Liver (tissue), 9 donors: Measurements from ENCODE around the gene FRMD6. TPM values are rescaled to one million over a fixed set of nuclear protein-coding genes. Genes with fewer than 3 reads are reported as not detected.

ENCODE experiments used
- DNase-seq: peaks from one replicate; pipeline ENCODE4 v3.0.0-alpha.2; 2017; ENCODE audit warnings: low spot score
- H3K27ac ChIP-seq, 2 donors: one replicate each; pipeline ENCODE4 v1.7.0; 2013; ENCODE audit warnings: inconsistent platforms in 2 of 2, low read length in 2 of 2, control low read depth in 1 of 2, low read depth in 1 of 2, mild to moderate bottlenecking in 1 of 2
- H3K27me3 ChIP-seq, 4 donors: one replicate each; pipeline versions ENCODE4 v1.6.1 to v1.7.0; 2013; ENCODE audit warnings: low read length in 3 of 4, inconsistent platforms in 1 of 4, mild to moderate bottlenecking in 1 of 4, moderate library complexity in 1 of 4; ENCODE audit not compliant: control insufficient read depth in 4 of 4, insufficient read depth in 4 of 4
- H3K36me3 ChIP-seq, 4 donors: one replicate each; pipeline versions ENCODE4 v1.6.1 to v1.7.0; 2013; ENCODE audit warnings: low read length in 3 of 4, mild to moderate bottlenecking in 3 of 4, low read depth in 1 of 4, moderate library complexity in 1 of 4; ENCODE audit not compliant: control insufficient read depth in 4 of 4, insufficient read depth in 3 of 4
- H3K4me1 ChIP-seq, 4 donors: one replicate each; pipeline versions ENCODE4 v1.6.1 to v1.7.0; 2013; ENCODE audit warnings: low read length in 3 of 4, mild to moderate bottlenecking in 3 of 4, moderate library complexity in 1 of 4; ENCODE audit not compliant: control insufficient read depth in 4 of 4, insufficient read depth in 4 of 4
- H3K4me3 ChIP-seq, 3 donors: one replicate each; pipeline versions ENCODE4 v1.6.1 to v1.7.0; 2013; ENCODE audit warnings: low read length in 3 of 3, control low read depth in 1 of 3, low read depth in 1 of 3, mild to moderate bottlenecking in 1 of 3
- H3K9ac ChIP-seq, 2 donors: one replicate each; pipeline ENCODE4 v1.7.0; 2013; ENCODE audit warnings: low read length in 2 of 2, mild to moderate bottlenecking in 2 of 2, moderate library complexity in 2 of 2, control low read depth in 1 of 2, low read depth in 1 of 2
- H3K9me3 ChIP-seq, 4 donors: one replicate each; pipeline versions ENCODE4 v1.6.1 to v1.7.0; 2013; ENCODE audit warnings: low read length in 3 of 4; ENCODE audit not compliant: control insufficient read depth in 4 of 4
- ATF3 ChIP-seq: IDR thresholded peaks from 2 replicates; pipeline ENCODE4 v1.6.1; 2016; ENCODE audit warnings: antibody characterized with exemption
- CTCF ChIP-seq: fragments of 150-350 bp; IDR thresholded peaks from 2 replicates; pipeline ENCODE4 v1.5.1; 2017; ENCODE audit warnings: improper control_type of control experiment, low read depth, low read length; ENCODE audit not compliant: missing input control
- EGR1 ChIP-seq, 2 donors: IDR thresholded peaks; 2 replicates each; pipeline ENCODE4 v1.6.1; 2016 to 2018; ENCODE audit warnings: antibody characterized with exemption in 2 of 2, low read depth in 2 of 2
- FOXA1 ChIP-seq: IDR thresholded peaks from 2 replicates; pipeline ENCODE4 v1.6.1; 2016; ENCODE audit warnings: antibody characterized with exemption
- FOXA2 ChIP-seq: IDR thresholded peaks from 2 replicates; pipeline ENCODE4 v1.6.1; 2016; ENCODE audit warnings: antibody characterized with exemption
- GABPA ChIP-seq, 2 donors: IDR thresholded peaks in 1 of 2; conservative IDR thresholded peaks in 1 of 2; 2 replicates each; pipeline ENCODE4 v1.6.1; 2016; ENCODE audit warnings: antibody characterized with exemption in 2 of 2, mild to moderate bottlenecking in 1 of 2, moderate library complexity in 1 of 2
- HNF4A ChIP-seq, 2 donors: conservative IDR thresholded peaks; 2 replicates each; pipeline ENCODE4 v1.6.1; 2016; ENCODE audit warnings: antibody characterized with exemption in 2 of 2, mild to moderate bottlenecking in 2 of 2
- HNF4G ChIP-seq: IDR thresholded peaks from 2 replicates; pipeline ENCODE4 v1.6.1; 2016; ENCODE audit warnings: antibody characterized with exemption
- JUND ChIP-seq, 2 donors: IDR thresholded peaks; 2 replicates each; pipeline ENCODE4 v1.6.1; 2016; ENCODE audit warnings: antibody characterized with exemption in 2 of 2
- MAX ChIP-seq: IDR thresholded peaks from 2 replicates; pipeline ENCODE4 v1.6.1; 2016; ENCODE audit warnings: antibody characterized with exemption
- NR2F2 ChIP-seq: IDR thresholded peaks from 2 replicates; pipeline ENCODE4 v1.6.1; 2016; ENCODE audit warnings: antibody characterized with exemption
- RAD21 ChIP-seq, 2 donors: IDR thresholded peaks; 2 replicates each; pipeline ENCODE4 v1.6.1; 2016; ENCODE audit warnings: antibody characterized with exemption in 2 of 2, mild to moderate bottlenecking in 2 of 2
- REST ChIP-seq: IDR thresholded peaks from 2 replicates; pipeline ENCODE4 v1.6.1; 2016; ENCODE audit warnings: antibody characterized with exemption, mild to moderate bottlenecking
- RXRA ChIP-seq, 2 donors: IDR thresholded peaks; 2 replicates each; pipeline ENCODE4 v1.6.1; 2017 to 2018; ENCODE audit warnings: antibody characterized with exemption in 2 of 2, mild to moderate bottlenecking in 1 of 2
- SP1 ChIP-seq: IDR thresholded peaks from 2 replicates; pipeline ENCODE4 v1.6.1; 2018; ENCODE audit warnings: antibody characterized with exemption, mild to moderate bottlenecking
- TAF1 ChIP-seq: conservative IDR thresholded peaks from 2 replicates; pipeline ENCODE4 v1.6.1; 2016; ENCODE audit warnings: antibody characterized with exemption, mild to moderate bottlenecking
- YY1 ChIP-seq: IDR thresholded peaks from 2 replicates; pipeline ENCODE4 v1.6.1; 2016; ENCODE audit warnings: antibody characterized with exemption, mild to moderate bottlenecking
- ZBTB33 ChIP-seq: IDR thresholded peaks from 2 replicates; pipeline ENCODE4 v1.6.1; 2016; ENCODE audit warnings: antibody characterized with exemption
- WGBS: extraction: QIAGEN DNeasy Blood & Tissue Kit; methylation state at CpG from one replicate; pipeline ENCODE4 v1.1.7; 2013; 5-methylcytosine and 5-hydroxymethylcytosine counted together
- polyA plus RNA-seq, 2 donors: library from polyadenylated mRNA; stranded (reverse) in 1 of 2; unstranded in 1 of 2; fragments of 200-250 nt in 1 of 2; fragments of >200 nt in 1 of 2; fragmentation: Nextera tagmentation in 1 of 2; extraction: Ambion mirVana in 1 of 2; gene quantifications; one replicate each; pipeline versions ENCODE4 v1.2.1 to v1.2.3, GENCODE V29; 2013 to 2015
- total RNA-seq, 2 donors: library from RNA; depleted of rRNA; stranded (reverse); fragments of >200 nt; gene quantifications; one replicate each; pipeline ENCODE4 v1.2.3, GENCODE V29; 2014
- donor health status: healthy.
- donor health status: healthy.
- donor health status: healthy.
- donor health status: healthy.
- donor health status: healthy.

FRMD6 gene
- total and polyA plus RNA-seq, 4 donors, result 2.4 to 10.0 (median 3.4) TPM

GRCh38 chr14:51723990-51724389 lies 72.3 kb downstream of the FRMD6 start:
- Histone ChIP-seq H3K27ac (no peak overlapping the region), H3K4me1 (no peaks in the 10 kb centered on the region), H3K9ac (no peak overlapping the region), H3K9me3 (no peaks in the 10 kb centered on the region), H3K36me3 (peaks cover 5 to 64% (median 39%) of the 10 kb centered on the region in 4 donors), H3K27me3 (no peaks in the 10 kb centered on the region), H3K4me3 (no peak overlapping the region)
- WGBS, result 94% methylated on average over 3 of the region's 3 CpGs
- no peak for DNase-seq
- TF ChIP-seq SP1, result no peak

- H3K27ac ChIP-seq, result no peak overlapping the region
- no peaks in the 10 kb centered on the region for H3K4me1 ChIP-seq
- H3K27me3 ChIP-seq, result no peaks in the 10 kb centered on the region
- H3K4me3 ChIP-seq, result no peak overlapping the region
- no peak for DNase-seq
- H3K36me3 ChIP-seq, result peaks cover 6 to 64% (median 39%) of the 10 kb centered on the region in 4 donors
- H3K9ac ChIP-seq, result no peak overlapping the region
- TF ChIP-seq MAX, result no peak
- TF ChIP-seq REST, result no peak
- no peak for TF ChIP-seq NR2F2
- TF ChIP-seq ATF3, result no peak
- no peak for TF ChIP-seq HNF4A (conservative IDR thresholded peaks at IDR 0.05)
- no peak for TF ChIP-seq YY1
- TF ChIP-seq GABPA (IDR thresholded peaks at IDR 0.05 in 1 of 2, conservative IDR thresholded peaks at IDR 0.05 in 1 of 2), result no peak
- TF ChIP-seq CTCF, result no peak
- no peak for TF ChIP-seq ZBTB33
- TF ChIP-seq TAF1, result no peak
- TF ChIP-seq EGR1 (IDR thresholded peaks at IDR 0.05; ENCODE audit: low read depth in 2 of 2), result no peak
- TF ChIP-seq FOXA1, result no peak
- TF ChIP-seq RAD21 (IDR thresholded peaks at IDR 0.05), result no peak
- TF ChIP-seq RXRA (IDR thresholded peaks at IDR 0.05), result no peak
- TF ChIP-seq HNF4G, result no peak
- TF ChIP-seq SP1, result no peak
- TF ChIP-seq FOXA2, result no peak
- TF ChIP-seq JUND (IDR thresholded peaks at IDR 0.05), result no peak
- WGBS, result 97% methylated on average over 3 of the region's 3 CpGs
- no peaks in the 10 kb centered on the region for H3K9me3 ChIP-seq
These were observed 72.9 kb downstream of the FRMD6 start for GRCh38 chr14:51724650-51725049.
